IMR-90 (cell line): Measurements from ENCODE around the gene WNT10A. TPM values are rescaled to one million over a fixed set of nuclear protein-coding genes. Genes with fewer than 3 reads are reported as not detected.

Experiments used
- ATAC-seq: fragments of 200-7000 bp; cut with Tn5 transposase; 2 replicates; pipeline ENCODE4 v1.9.1; 2020; ENCODE audit warnings: low read depth, mild to moderate bottlenecking, moderate library complexity
- BruUV-seq: library from RNA; stranded (reverse); fragments of 400-500 nt; replicated peaks from 2 replicates; lab custom pipeline; 2021; lab: Mats Ljungman, UMichigan
- CTCF ChIA-PET: fragments of 300-600 bp; formaldehyde crosslinking; extraction: SDS; loops from one replicate; lab custom pipeline; 2021; ENCODE audit warnings: antibody characterized with exemption; lab: Yijun Ruan, JAX
- POLR2A ChIA-PET: fragments of 300-600 bp; sonication (Branson Sonifier 250); formaldehyde crosslinking; loops from one replicate; lab custom pipeline; 2022; ENCODE audit warnings: antibody characterized with exemption; ENCODE audit not compliant: unreplicated experiment; lab: Charles Lee
- DNase-seq: peaks from one replicate; pipeline ENCODE4 v3.0.0; 2013
- H2AFZ ChIP-seq: replicated peaks from 2 replicates; pipeline ENCODE3; 2013; ENCODE audit warnings: low read length, mild to moderate bottlenecking; ENCODE audit not compliant: poor library complexity
- H2AK5ac ChIP-seq: 2 replicates; pipeline ENCODE4 v1.6.1; 2013; ENCODE audit warnings: low read depth, low read length, inconsistent platforms
- H2AK9ac ChIP-seq: replicated peaks from 2 replicates; pipeline ENCODE3; 2013; ENCODE audit warnings: mild to moderate bottlenecking, low read depth, low read length, moderate library complexity; ENCODE audit not compliant: poor library complexity
- H2BK120ac ChIP-seq: 2 replicates; pipeline ENCODE4 v1.6.1; 2013; ENCODE audit warnings: low read depth, low read length, inconsistent platforms
- H2BK15ac ChIP-seq: 3 replicates; pipeline ENCODE4 v1.6.1; 2013; ENCODE audit warnings: low read depth, low read length, inconsistent platforms
- H2BK20ac ChIP-seq: 2 replicates; pipeline ENCODE4 v1.6.1; 2013; ENCODE audit warnings: low read depth, mild to moderate bottlenecking, inconsistent platforms, low read length, moderate library complexity
- H2BK5ac ChIP-seq: 2 replicates; pipeline ENCODE4 v1.6.1; 2013; ENCODE audit warnings: mild to moderate bottlenecking, low read depth, low read length, inconsistent platforms; ENCODE audit not compliant: poor library complexity, severe bottlenecking
- H3K14ac ChIP-seq: replicated peaks from 2 replicates; pipeline ENCODE4 v1.6.1; 2013; ENCODE audit warnings: low read depth, low read length, inconsistent platforms
- H3K18ac ChIP-seq: 2 replicates; pipeline ENCODE4 v1.6.1; 2013; ENCODE audit warnings: low read depth, low read length, control low read depth
- H3K23ac ChIP-seq: 2 replicates; pipeline ENCODE4 v1.6.1; 2013; ENCODE audit warnings: low read depth, low read length, inconsistent platforms
- H3K27ac ChIP-seq: 2 replicates; pipeline ENCODE4 v1.5.1; 2013; ENCODE audit warnings: mild to moderate bottlenecking, control low read depth, low read length; ENCODE audit not compliant: insufficient read depth
- H3K27me3 ChIP-seq: 2 replicates; pipeline ENCODE4 v1.6.1; 2013; ENCODE audit warnings: low read length; ENCODE audit not compliant: control insufficient read depth, insufficient read depth
- H3K36me3 ChIP-seq: 2 replicates; pipeline ENCODE4 v1.6.1; 2013; ENCODE audit warnings: low read length, mixed read lengths; ENCODE audit not compliant: control insufficient read depth, insufficient read depth
- H3K4ac ChIP-seq: 2 replicates; pipeline ENCODE4 v1.6.1; 2013; ENCODE audit warnings: low read depth, low read length, inconsistent platforms
- H3K4me1 ChIP-seq: 2 replicates; pipeline ENCODE4 v1.6.1; 2013; ENCODE audit warnings: low read length, mixed read lengths; ENCODE audit not compliant: control insufficient read depth, insufficient read depth
- H3K4me2 ChIP-seq: 2 replicates; pipeline ENCODE4 v1.6.1; 2013; ENCODE audit warnings: low read depth, mild to moderate bottlenecking, control low read depth, low read length, moderate library complexity
- H3K4me3 ChIP-seq: 2 replicates; pipeline ENCODE4 v1.5.1; 2013; ENCODE audit warnings: low read depth, mild to moderate bottlenecking, control low read depth, low read length, moderate library complexity; ENCODE audit not compliant: insufficient read depth
- H3K56ac ChIP-seq: 2 replicates; pipeline ENCODE4 v1.6.1; 2013; ENCODE audit warnings: low read length, inconsistent platforms; ENCODE audit not compliant: insufficient read depth; ENCODE audit errors: extremely low read depth
- H3K79me1 ChIP-seq, 2 experiments: 2 replicates each; pipeline ENCODE4 v1.6.1; 2013; ENCODE audit warnings: low read length in 2 of 2, inconsistent platforms in 1 of 2, low read depth in 1 of 2
- H3K9ac ChIP-seq: 2 replicates; pipeline ENCODE4 v1.6.1; 2013; ENCODE audit warnings: low read depth, low read length, control low read depth
- H3K9me1 ChIP-seq: 2 replicates; pipeline ENCODE4 v1.6.1; 2013; ENCODE audit warnings: low read length, inconsistent platforms; ENCODE audit not compliant: insufficient read depth
- H3K9me3 ChIP-seq: 2 replicates; pipeline ENCODE4 v1.6.1; 2013; ENCODE audit warnings: low read length; ENCODE audit not compliant: control insufficient read depth, insufficient read depth
- H4K20me1 ChIP-seq: 2 replicates; pipeline ENCODE4 v1.6.1; 2013; ENCODE audit warnings: low read length, inconsistent platforms; ENCODE audit not compliant: insufficient read depth
- H4K5ac ChIP-seq: 2 replicates; pipeline ENCODE4 v1.6.1; 2013; ENCODE audit warnings: mild to moderate bottlenecking, low read depth, low read length, control low read depth
- H4K8ac ChIP-seq, 2 experiments: 2 replicates each; pipeline ENCODE4 v1.6.1; 2013; ENCODE audit warnings: low read depth in 2 of 2, low read length in 2 of 2, control low read depth in 1 of 2, inconsistent platforms in 1 of 2
- H4K91ac ChIP-seq: 2 replicates; pipeline ENCODE4 v1.6.1; 2013; ENCODE audit warnings: low read depth, low read length, inconsistent platforms; ENCODE audit not compliant: insufficient read depth
- BHLHE40 ChIP-seq: fragments of 150-350 bp; IDR thresholded peaks from 2 replicates; pipeline ENCODE4 v1.6.1; 2016; ENCODE audit warnings: mild to moderate bottlenecking, low read depth, low read length
- CEBPB ChIP-seq: IDR thresholded peaks from 2 replicates; pipeline ENCODE4 v1.6.1; 2012; ENCODE audit warnings: low read depth, low read length, improper control_type of control experiment
- MAZ ChIP-seq: IDR thresholded peaks from 2 replicates; pipeline ENCODE4 v1.6.1; 2012; ENCODE audit warnings: low read depth, mild to moderate bottlenecking, low read length, improper control_type of control experiment, moderate library complexity, borderline replicate concordance
- MXI1 ChIP-seq: IDR thresholded peaks from 2 replicates; pipeline ENCODE4 v1.6.1; 2012; ENCODE audit warnings: low read depth, mild to moderate bottlenecking, low read length, moderate library complexity, borderline replicate concordance
- RCOR1 ChIP-seq: IDR thresholded peaks from 2 replicates; pipeline ENCODE4 v1.6.1; 2012; ENCODE audit warnings: mild to moderate bottlenecking, low read length, improper control_type of control experiment; ENCODE audit not compliant: insufficient replicate concordance
- WGBS, 2 experiments: methylation state at CpG; one replicate each; pipeline versions ENCODE4 v1.1.5 to v1.1.7; 2013; ENCODE audit warnings: missing lambda C conversion rate in 2 of 2; ENCODE audit not compliant: insufficient read length in 1 of 2; ENCODE audit errors: extremely low coverage in 2 of 2; 5-methylcytosine and 5-hydroxymethylcytosine counted together
- dilution Hi-C: fragments of 300-500 bp; cut with HindIII; formaldehyde crosslinking; loops from one replicate; pipeline ENCODE4 v1.14.3; 2018; ENCODE audit warnings: low sequenced_read_pairs; ENCODE audit not compliant: unreplicated experiment
- in situ Hi-C: fragments of 300-500 bp; cut with MboI; formaldehyde crosslinking; loops from 3 replicates; pipeline ENCODE4 v1.14.3; 2019; ENCODE audit warnings: low sequenced_read_pairs, inconsistent platforms, mixed read lengths
- intact Hi-C: fragments of 100-400 bp; cut with micrococcal nuclease; formaldehyde crosslinking; loops from 2 replicates; pipeline ENCODE4 v1.10.0; 2022
- polyA plus RNA-seq, 3 experiments: library from polyadenylated mRNA; depleted of rRNA; stranded (reverse); fragments of >200 nt; gene quantifications; 2 replicates each; pipeline ENCODE4 v1.2.3, GENCODE V29; 2012; ENCODE audit warnings: low replicate concordance in 1 of 3
- total RNA-seq: library from RNA; depleted of rRNA; stranded (reverse); fragments of >200 nt; gene quantifications from 2 replicates; pipeline ENCODE4 v1.2.3, GENCODE V29; 2012

The WNT10A gene
- total and polyA plus RNA-seq, 2 of the 4 experiments (the other 2 are of a cell fraction): not detected

- Histone ChIP-seq H3K27me3 (peaks cover 82% of the 10 kb centered on the region), H2AFZ (no peak overlapping the region), H3K18ac (no peak overlapping the region), H4K5ac (no peak overlapping the region), H3K4me3 (no peak overlapping the region), H3K9ac (no peak overlapping the region), H4K20me1 (no peaks in the 10 kb centered on the region), H2BK5ac (no peak overlapping the region), H3K27ac (no peak overlapping the region), H3K56ac (no peak overlapping the region), H2BK20ac (no peak overlapping the region), H3K36me3 (no peaks in the 10 kb centered on the region), H2BK15ac (no peak overlapping the region), H2AK5ac (no peak overlapping the region), H2BK120ac (no peak overlapping the region), H2AK9ac (no peak overlapping the region), H3K4me1 (peaks cover under 1% of the 10 kb centered on the region; the same call in 1 of the 2 replicates), H3K4ac (no peak overlapping the region), H3K14ac (no peak overlapping the region), H3K9me1 (no peaks in the 10 kb centered on the region), H4K91ac (no peak overlapping the region), H4K8ac (no peak overlapping the region), H3K9me3 (peaks cover 2% of the 10 kb centered on the region; the same call in 1 of the 2 replicates), H3K23ac (no peak overlapping the region), H3K4me2 (no peak overlapping the region), H3K79me1 (no peaks in the 10 kb centered on the region)
- TF ChIP-seq CEBPB (no peak), MXI1 (no peak), MAZ (no peak), BHLHE40 (no peak), RCOR1 (no peak)
- intact Hi-C loops (no loop called here), in situ Hi-C loops (no loop called here), dilution Hi-C loops (no loop called here)
- ChIA-PET POLR2A (no interaction called here), CTCF (no interaction called here)
- no TSS peak for BruUV-seq
- WGBS, 2 experiments: no CpG with 5 or more reads among the region's 4 CpGs
- ATAC-seq: no peak
- DNase-seq: no peak
These were observed 15.3 kb upstream of the WNT10A start for GRCh38 chr2:218865396-218865795.
